A549 (cell line): ENCODE data around the gene RUNX2.

Source experiments
- EHMT2 ChIP-seq: fragments of 200-600 bp; sonication (generic); IDR thresholded peaks from 2 replicates; pipeline ENCODE4 v1.6.1; 2016; ENCODE audit warnings: antibody characterized with exemption, low read depth, mild to moderate bottlenecking, moderate library complexity
- POLR2A ChIP-seq: IDR thresholded peaks from 2 replicates; pipeline ENCODE4 v1.6.1; 2012; ENCODE audit warnings: mild to moderate bottlenecking, low read length
- RNF2 ChIP-seq: fragments of 200-600 bp; sonication (generic); IDR thresholded peaks from 2 replicates; pipeline ENCODE4 v1.6.1; 2016; ENCODE audit warnings: low read depth, mild to moderate bottlenecking, antibody characterized with exemption, moderate library complexity, borderline replicate concordance
- TP53 ChIP-seq: fragments of 250-450 bp; sonication (Bioruptor Pico); IDR thresholded peaks from 2 replicates; pipeline ENCODE4 v1.5.0; 2021; ENCODE audit warnings: mild to moderate bottlenecking, moderate library complexity
- TF ChIP-seq, protein P1 (sequence below): fragments of >200 bp; sonication (Bioruptor Twin); formaldehyde crosslinking; IDR thresholded peaks from 3 replicates; pipeline ENCODE4 v1.5.1; 2016

DNA sequence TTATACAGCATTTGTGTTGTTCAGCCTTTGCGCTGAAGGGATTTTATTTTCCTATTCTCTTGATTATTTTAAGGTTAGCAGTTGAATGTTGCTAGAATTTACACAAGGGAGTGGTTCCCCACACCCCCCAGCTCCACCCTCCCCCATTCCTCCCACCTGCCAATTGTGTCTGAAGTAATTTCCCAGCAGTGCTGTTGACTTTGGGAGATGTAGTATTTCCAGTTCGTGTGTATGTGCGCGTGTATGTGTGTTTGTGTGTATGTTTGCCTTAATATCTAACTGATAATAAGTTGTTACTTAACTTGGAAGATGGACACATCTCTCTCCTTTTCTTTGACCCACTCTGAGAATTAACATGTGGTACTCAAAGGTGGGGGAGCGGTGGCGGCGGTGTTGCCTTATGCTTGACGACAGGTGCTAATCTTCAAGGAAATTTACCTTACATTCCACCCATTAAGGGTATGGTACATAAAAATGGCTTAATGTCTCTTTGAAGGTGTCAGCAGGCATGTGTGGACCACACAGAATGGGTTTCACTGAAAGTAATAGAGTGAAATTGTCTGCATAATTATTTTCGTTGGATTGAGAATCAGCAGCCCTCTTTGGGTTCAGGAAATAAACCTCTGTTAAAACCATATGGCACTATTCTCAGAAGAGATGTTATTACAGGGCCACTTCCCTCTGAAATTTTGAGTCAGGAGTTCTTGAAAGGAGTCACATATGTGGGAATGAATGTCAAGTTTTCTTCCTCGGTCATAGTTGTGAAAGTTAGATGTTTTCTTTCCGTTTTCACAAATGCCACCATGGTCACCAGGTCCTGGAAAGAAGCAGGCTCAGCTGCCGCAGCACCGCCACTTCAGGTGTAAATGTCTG, 145.2 kb downstream of the RUNX2 start:
- TF ChIP-seq RNF2 (no peak), EHMT2 (no peak), TP53 (no peak), POLR2A (no peak)
- TF ChIP-seq, protein P1, sequence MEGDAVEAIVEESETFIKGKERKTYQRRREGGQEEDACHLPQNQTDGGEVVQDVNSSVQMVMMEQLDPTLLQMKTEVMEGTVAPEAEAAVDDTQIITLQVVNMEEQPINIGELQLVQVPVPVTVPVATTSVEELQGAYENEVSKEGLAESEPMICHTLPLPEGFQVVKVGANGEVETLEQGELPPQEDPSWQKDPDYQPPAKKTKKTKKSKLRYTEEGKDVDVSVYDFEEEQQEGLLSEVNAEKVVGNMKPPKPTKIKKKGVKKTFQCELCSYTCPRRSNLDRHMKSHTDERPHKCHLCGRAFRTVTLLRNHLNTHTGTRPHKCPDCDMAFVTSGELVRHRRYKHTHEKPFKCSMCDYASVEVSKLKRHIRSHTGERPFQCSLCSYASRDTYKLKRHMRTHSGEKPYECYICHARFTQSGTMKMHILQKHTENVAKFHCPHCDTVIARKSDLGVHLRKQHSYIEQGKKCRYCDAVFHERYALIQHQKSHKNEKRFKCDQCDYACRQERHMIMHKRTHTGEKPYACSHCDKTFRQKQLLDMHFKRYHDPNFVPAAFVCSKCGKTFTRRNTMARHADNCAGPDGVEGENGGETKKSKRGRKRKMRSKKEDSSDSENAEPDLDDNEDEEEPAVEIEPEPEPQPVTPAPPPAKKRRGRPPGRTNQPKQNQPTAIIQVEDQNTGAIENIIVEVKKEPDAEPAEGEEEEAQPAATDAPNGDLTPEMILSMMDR: no peak
